ENCODE data around the gene ATP6V1A.

DNA sequence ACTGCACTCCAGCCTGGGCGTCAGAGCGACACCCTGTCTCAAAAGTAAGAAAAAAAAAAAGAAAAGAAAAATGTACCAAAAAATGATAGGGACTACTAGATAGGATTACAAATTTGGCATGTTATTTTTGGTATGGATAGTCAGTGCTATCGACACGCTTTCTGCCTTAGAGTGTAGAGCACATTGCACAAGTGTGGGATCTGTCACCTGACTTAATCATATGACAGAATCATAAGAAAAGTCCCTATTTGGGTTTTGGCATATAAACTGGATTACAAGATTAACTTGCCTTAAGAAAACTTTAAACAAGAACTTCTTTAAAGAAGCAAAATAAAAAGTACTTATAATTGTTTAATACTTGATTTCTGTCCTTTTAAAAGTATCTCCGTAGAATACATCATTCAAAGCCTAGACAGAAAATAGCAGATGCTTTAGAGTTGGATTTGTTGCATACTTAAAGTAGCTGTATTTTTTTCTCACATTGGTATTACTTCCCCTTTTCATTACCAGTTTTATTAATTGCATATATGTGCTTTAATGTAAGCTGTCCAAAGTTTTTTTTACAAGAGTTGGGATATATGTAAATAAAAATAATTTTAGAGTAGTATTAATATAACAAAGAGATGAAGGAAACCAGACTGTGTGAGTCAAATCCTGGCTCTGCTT lies 7.8 kb downstream of the ATP6V1A start:
- TF ChIP-seq, protein P1, sequence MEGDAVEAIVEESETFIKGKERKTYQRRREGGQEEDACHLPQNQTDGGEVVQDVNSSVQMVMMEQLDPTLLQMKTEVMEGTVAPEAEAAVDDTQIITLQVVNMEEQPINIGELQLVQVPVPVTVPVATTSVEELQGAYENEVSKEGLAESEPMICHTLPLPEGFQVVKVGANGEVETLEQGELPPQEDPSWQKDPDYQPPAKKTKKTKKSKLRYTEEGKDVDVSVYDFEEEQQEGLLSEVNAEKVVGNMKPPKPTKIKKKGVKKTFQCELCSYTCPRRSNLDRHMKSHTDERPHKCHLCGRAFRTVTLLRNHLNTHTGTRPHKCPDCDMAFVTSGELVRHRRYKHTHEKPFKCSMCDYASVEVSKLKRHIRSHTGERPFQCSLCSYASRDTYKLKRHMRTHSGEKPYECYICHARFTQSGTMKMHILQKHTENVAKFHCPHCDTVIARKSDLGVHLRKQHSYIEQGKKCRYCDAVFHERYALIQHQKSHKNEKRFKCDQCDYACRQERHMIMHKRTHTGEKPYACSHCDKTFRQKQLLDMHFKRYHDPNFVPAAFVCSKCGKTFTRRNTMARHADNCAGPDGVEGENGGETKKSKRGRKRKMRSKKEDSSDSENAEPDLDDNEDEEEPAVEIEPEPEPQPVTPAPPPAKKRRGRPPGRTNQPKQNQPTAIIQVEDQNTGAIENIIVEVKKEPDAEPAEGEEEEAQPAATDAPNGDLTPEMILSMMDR (IDR thresholded peaks at IDR 0.05; ENCODE audit: insufficient read depth, low read length, poor library complexity, severe bottlenecking): no peak
- TF ChIP-seq EZH2phosphoT487 (conservative IDR thresholded peaks at IDR 0.05; ENCODE audit: low read length): no peak
